Neural progenitor cell (in vitro differentiated cells): ENCODE measurements around the gene HTR5A.

Experiments used
- CTCF ChIP-seq: fragments of 200-600 bp; sonication (generic); IDR thresholded peaks from 2 replicates; pipeline ENCODE4 v1.5.1; 2017; ENCODE audit warnings: antibody characterized with exemption, mild to moderate bottlenecking
- EZH2 ChIP-seq: fragments of 200-600 bp; sonication (generic); IDR thresholded peaks from 2 replicates; pipeline ENCODE4 v1.6.1; 2017; ENCODE audit warnings: antibody characterized with exemption, mild to moderate bottlenecking, moderate library complexity
- EZH2phosphoT487 ChIP-seq: fragments of 200-600 bp; sonication (generic); IDR thresholded peaks from 2 replicates; pipeline ENCODE4 v1.6.1; 2017; ENCODE audit warnings: antibody characterized with exemption

- no peak for TF ChIP-seq CTCF
- TF ChIP-seq EZH2, result no peak
- TF ChIP-seq EZH2phosphoT487, result no peak
Measured at GRCh38 chr7:155053002-155053401, 17.1 kb upstream of the HTR5A start.
